ENCODE results near the gene PCED1B.
A peak's percentile ranks its signal among the peaks of the same experiment; 100 is the strongest.
"Not testable (repeated sequence)": the region's sequence is repeated elsewhere in the genome, so short reads cannot be mapped to it uniquely, and the experiment has no call there.

The PCED1B gene

DNA sequence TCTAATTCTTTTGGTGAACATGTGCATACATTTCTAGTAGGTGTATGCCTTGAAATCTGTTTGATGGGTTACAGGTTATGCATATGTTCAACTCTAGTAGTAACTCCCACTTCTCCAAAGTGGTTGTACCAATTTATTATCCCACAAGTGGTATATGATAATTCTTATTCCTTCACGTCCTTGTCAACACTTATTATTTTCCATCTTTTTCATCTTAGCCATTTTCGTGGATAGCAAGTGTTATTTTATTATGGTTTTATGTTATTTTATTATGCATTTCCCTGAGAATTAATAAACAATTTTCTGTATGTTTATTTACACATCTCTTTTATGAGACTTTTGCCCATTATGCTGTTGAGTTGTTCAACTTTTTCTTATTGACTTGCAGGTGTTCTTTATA, 11.6 kb downstream of the PCED1B start:
- no peak for DNase-seq (ENCODE audit: low spot score)

DNA sequence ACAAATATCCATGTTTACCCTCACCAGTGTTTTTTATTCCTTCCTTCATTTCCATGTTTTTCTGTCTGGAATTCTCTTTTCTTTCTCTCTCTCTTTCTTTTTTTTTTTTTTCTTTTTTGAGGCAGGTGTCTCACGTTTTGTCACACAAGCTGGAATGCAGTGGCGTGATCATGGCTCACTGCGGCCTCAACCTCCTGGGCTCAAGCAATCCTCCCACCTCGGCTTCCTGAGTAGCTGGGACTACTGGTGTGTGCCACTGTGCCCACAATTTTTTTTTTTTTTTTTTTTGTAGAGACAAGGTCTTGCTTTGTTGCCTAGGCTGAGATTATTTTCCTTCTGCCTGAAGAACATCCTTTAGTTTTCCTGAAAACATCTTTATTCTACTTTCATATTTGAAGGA, 15.4 kb downstream of the PCED1B start:
- DNase-seq (ENCODE audit: low spot score) = no peak

- DNase-seq (ENCODE audit: low spot score) = no peak
Observed at GRCh38 chr12:47095446-47096236, 16.2 kb downstream of the PCED1B start.

DNA sequence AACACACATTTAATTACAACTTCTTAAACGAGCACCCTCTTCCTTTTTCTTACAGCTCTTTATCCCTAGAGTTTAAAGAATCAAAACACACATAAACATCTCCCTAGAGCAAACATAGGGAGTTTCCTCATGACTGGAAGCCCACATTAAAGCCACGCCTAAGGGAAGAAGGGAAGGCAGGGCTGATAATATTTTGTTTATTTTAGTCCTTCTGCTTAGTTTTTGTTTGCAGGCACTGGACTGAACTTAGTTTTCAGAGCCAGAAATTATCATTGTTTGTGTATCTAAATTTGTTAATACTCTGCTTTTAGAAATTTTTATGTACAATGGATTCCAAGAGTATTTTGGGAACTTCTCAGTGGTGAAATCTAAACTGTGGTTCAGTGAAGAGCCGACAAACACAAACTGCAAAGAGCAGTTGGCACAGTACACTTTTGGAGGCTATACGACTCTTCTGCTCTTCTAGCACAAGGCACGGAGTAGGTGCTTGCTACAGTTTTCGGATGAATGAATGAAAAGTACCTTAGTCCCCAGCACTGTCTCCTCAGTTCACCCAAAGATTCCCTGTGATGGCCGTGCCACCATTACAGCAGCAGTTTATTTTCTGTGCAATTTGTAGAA, 18.0 kb downstream of the PCED1B start:
- no peak for DNase-seq (ENCODE audit: low spot score)

- no peak for DNase-seq (ENCODE audit: low spot score)
Observed at GRCh38 chr12:47098099-47098498, 18.7 kb downstream of the PCED1B start.

- no peak for DNase-seq (ENCODE audit: low spot score)
Observed at GRCh38 chr12:47099610-47100009, 20.2 kb downstream of the PCED1B start.

- DNase-seq (ENCODE audit: low spot score) = no peak
Observed at GRCh38 chr12:47100160-47100559, 20.7 kb downstream of the PCED1B start.

GRCh38 chr12:47102406-47102805, 23.0 kb downstream of the PCED1B start:
- no peak for DNase-seq (ENCODE audit: low spot score)

DNA sequence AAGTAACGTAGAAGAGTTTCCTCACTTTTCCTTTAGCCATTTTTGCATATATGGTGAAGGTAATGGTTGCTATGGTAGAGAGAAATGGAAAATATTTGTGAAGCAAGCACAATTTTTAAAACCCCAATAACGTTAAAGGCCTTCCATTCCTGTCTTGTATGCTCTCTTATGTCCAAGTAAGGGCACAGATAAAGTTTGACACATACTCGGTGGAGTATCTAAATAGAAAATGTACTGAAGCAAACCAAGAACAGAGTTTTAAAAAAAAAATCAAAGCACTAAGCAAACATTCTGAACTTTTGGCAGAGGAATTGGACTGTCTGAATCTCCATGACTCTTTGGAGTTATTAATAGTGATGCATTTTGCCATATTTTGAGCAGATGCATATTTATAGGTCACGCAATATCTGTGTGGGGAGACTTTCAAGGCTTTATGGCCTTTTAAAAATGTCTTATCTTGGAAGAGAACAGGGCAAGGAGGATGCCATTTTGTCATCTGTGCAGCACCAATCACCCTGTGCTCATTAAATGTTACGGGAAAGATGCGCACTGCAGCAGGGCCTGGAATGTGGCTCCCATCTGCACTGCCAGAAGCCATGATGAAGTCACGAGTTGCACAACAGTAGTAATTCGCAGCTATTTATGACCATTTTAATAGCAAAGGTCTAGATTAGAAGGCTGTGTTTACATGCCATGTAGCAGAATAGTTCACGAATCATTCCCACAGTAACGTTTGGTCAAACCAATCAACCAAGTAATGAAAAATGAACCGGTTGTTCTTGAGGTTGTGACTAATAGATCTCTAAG, 23.6 kb downstream of the PCED1B start:
- DNase-seq (ENCODE audit: low spot score) = no peak

GRCh38 chr12:47105914-47106674, 26.7 kb downstream of the PCED1B start:
- DNase-seq (ENCODE audit: low spot score) = no peak

DNA sequence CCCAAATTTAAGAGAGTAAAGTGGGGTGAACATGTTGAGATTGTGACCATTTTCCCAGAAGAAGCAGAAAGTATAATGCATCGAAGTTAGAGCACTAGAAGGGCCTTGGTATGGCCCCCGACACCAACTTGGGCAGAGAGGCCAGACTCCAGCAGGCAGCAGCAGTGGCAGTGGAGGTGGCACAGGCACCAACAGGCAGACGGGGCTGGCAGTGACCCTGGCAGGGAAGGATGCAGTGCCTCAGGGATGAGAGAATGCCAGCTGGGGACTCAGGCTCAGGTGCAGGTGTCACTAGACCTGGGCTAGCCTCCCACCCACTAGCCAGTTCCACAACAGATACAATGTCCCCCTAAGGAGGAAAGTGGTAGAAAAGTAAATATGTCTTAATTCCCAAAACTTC, 28.0 kb downstream of the PCED1B start:
- DNase-seq (ENCODE audit: low spot score) = no peak

- DNase-seq (ENCODE audit: low spot score) = no peak
Observed at GRCh38 chr12:47107926-47108325, 28.5 kb downstream of the PCED1B start.

DNA sequence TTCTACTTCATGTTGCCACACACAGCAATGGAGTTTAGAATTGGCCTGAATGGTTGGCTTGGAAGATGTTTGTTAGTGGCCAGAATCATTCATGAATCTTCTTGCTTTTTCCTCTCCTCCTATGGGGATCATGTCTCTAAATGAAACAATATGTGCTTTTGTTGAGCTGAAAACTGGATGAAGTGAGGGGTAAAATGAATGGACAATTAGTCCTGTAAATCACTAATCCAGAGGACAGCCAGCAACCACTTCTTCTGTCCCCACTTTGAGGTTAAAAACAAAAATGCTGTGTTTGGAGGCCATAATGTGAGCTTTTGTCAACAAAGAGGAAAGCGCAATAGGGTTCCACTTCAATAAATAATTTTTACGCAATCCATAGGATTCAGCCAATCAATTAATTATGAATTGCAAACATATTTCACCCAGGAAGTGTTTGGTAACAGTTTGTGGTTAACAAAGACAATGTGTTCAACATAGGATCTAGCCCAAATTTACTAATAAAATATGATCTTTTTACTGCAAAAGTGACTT, 30.7 kb downstream of the PCED1B start:
- DNase-seq (ENCODE audit: low spot score) = peak; percentile 34

GRCh38 chr12:47110718-47111391, 31.4 kb downstream of the PCED1B start:
- no peak for DNase-seq (ENCODE audit: low spot score)

- DNase-seq (ENCODE audit: low spot score) = no peak
Observed at GRCh38 chr12:47111392-47111778, 32.0 kb downstream of the PCED1B start.

DNA sequence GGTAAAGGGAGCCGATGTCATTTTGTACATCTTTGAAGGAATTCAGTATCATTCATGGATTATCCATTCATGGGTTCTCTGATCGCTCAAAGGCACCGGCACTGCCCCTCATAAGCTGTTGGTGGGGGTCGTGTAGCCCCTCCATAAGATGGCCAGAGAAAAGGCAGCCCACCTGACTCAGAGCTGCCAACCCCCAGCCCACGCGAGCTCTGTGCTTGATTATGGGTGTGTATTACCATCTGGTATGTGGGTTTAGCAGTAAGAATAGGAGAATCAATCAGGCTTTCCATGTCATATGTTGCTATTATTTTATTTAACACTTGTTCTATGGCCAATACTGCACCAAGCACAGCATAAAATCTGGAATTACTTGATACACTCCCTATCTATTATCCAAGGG, 32.4 kb downstream of the PCED1B start:
- no peak for DNase-seq (ENCODE audit: low spot score)

DNA sequence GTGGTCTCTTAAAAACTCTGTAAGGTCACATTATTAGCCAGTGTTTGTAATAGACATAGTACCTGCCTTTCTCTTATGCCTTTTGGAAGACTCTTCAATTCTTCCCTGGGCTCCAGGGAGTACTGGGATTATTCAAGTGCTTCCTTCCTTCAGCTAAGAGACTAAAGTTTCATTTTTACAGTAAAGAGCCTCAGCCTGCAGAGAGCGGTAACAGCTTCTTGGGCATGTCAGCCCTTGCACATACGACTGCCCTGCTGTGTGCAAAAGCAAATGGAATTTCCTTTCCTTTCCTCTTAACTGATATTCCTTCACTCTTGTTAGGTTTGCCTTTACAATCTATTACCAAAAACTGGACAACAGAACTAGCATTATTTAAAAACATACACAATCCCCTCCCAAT, 33.3 kb downstream of the PCED1B start:
- DNase-seq (ENCODE audit: low spot score) = no peak

DNA sequence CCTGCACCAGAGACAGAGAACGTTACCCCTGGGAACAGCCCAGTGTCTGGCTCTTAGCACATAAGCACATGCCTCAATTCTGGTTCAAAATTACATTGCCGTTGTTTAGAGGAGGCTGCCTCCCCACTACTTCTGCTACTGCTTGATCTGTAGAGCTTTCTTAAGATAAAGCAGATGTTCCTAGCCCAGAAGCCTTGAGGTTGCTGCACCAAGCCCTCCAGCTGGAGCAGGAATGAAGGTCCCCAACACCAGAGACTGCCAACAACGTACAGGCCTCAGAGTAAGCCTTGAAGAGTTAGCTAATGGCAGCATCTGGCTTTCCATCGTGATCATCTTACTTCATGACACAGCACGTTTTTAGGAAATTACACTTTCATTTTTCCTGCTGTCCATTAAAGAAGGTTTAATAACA, 35.1 kb downstream of the PCED1B start:
- no peak for DNase-seq (ENCODE audit: low spot score)

DNA sequence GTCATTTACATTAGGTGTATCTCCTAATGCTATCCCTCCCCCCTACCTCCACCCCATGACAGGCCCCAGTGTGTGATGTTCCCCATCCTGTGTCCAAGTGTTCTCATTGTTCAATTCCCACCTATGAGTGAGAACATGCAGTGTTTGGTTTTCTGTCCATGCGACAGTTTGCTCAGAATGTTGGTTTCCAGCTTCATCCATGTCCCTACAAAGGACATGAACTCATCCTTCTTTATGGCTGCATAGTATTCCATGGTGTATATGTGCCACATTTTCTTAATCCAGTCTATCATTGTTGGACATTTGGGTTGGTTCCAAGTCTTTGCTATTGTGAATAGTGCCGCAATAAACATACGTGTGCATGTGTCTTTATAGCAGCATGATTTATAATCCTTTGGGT, 37.9 kb downstream of the PCED1B start:
- not testable (repeated sequence) for DNase-seq (ENCODE audit: low spot score)

GRCh38 chr12:47120736-47121135, 41.3 kb downstream of the PCED1B start:
- DNase-seq (ENCODE audit: low spot score) = no peak

- DNase-seq (ENCODE audit: low spot score) = no peak
Observed at GRCh38 chr12:47121146-47121545, 41.7 kb downstream of the PCED1B start.

All from HuH-7 (cell line).